GM12865 (cell line): Measurements from ENCODE around the gene NRGN.
A peak's percentile ranks its signal among the peaks of the same experiment; 100 is the strongest.

ENCODE experiments used
- DNase-seq: peaks from one replicate; pipeline ENCODE4 v3.0.0; 2010; ENCODE audit warnings: low read depth
- H3K4me3 ChIP-seq: 2 replicates; pipeline ENCODE4 v1.5.1; 2011; ENCODE audit warnings: mild to moderate bottlenecking, low read depth, low read length, control low read depth
- CTCF ChIP-seq: IDR thresholded peaks from 2 replicates; pipeline ENCODE4 v1.5.1; 2011; ENCODE audit warnings: low read length, control low read depth, low read depth, inconsistent platforms; ENCODE audit not compliant: insufficient read depth; ENCODE audit errors: missing control alignments

The NRGN gene

DNA sequence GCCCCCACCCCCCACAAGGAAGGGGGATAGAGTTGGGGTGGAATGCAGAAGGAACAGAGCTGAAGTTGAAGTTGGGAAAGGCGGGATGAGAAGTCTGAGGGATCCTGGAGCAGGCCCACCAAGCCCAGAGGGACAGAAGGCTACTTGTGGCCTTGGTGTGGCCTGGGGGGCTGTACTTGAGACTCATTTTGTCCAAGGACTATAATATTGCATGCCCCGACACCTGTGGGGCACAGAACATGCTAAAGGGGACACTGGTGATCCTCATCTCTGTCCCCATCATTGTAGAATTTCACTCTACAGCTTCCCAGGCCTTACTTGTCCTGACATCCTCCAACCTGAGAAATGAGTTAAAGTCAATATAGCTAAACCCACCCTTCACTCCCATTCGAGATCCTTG lies 21.1 kb downstream of the NRGN start:
- no peak for DNase-seq
- no peak for TF ChIP-seq CTCF
- no peak overlapping the region for H3K4me3 ChIP-seq

- DNase-seq = no peak
- H3K4me3 ChIP-seq = peak overlapping the region; percentile 55
- no peak for TF ChIP-seq CTCF
Measured at GRCh38 chr11:124761301-124762104, 21.8 kb downstream of the NRGN start.

- H3K4me3 ChIP-seq = peak within 1 kb of the TSS; percentile 74
- DNase-seq = peak; percentile 79
- TF ChIP-seq CTCF = peak; percentile 16
Measured at GRCh38 chr11:124762105-124762623, 22.4 kb downstream of the NRGN start, which contains the start of gene ESAM. ESAM (minus strand) TSS chr11:124762290; CDS start chr11:124762154, 136 bp downstream.

- H3K4me3 ChIP-seq = peak overlapping the region; percentile 74
- no peak for DNase-seq
- TF ChIP-seq CTCF = no peak
Measured at GRCh38 chr11:124762624-124763155, 22.9 kb downstream of the NRGN start.

GRCh38 chr11:124763156-124763947 lies 23.6 kb downstream of the NRGN start:
- DNase-seq = peak; percentile 84
- H3K4me3 ChIP-seq = peak overlapping the region; percentile 74
- TF ChIP-seq CTCF = peak; percentile 82

DNA sequence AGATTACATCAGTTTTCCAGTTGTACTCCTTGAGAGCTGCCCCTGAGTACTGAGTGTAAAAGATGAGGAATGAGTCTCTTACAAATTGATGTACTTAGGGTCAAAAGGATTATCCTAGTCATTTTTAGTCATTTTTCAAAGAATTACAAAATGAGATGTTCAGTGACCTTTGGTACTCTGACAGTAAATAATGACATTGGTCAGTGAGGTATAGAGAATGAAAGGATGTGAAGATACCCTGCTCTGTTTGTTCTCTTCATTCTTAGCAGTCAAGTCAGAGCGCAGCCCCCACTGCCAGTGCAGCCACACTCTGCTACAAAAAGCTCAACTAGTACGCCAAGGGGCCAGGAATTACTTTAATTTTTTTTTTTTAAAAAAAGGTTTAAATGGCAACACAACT lies 26.4 kb downstream of the NRGN start:
- H3K4me3 ChIP-seq = no peak overlapping the region
- TF ChIP-seq CTCF = no peak
- DNase-seq = no peak
